Panc1 (cell line): Measurements from ENCODE around the gene ZBTB7A.

Experiments used
- TF ChIP-seq, protein P1 (sequence below): fragments of 450-650 bp; IDR thresholded peaks from 2 replicates; pipeline ENCODE4 v1.5.1; 2017; ENCODE audit warnings: mild to moderate bottlenecking
- TF ChIP-seq, protein P2 (sequence below), 2 experiments: IDR thresholded peaks; 2 replicates each; pipeline ENCODE4 v1.6.1; 2011 to 2012; ENCODE audit warnings: low read depth in 2 of 2, control low read depth in 1 of 2, low read length in 1 of 2, mild to moderate bottlenecking in 1 of 2, moderate library complexity in 1 of 2; ENCODE audit not compliant: insufficient read depth in 1 of 2

DNA sequence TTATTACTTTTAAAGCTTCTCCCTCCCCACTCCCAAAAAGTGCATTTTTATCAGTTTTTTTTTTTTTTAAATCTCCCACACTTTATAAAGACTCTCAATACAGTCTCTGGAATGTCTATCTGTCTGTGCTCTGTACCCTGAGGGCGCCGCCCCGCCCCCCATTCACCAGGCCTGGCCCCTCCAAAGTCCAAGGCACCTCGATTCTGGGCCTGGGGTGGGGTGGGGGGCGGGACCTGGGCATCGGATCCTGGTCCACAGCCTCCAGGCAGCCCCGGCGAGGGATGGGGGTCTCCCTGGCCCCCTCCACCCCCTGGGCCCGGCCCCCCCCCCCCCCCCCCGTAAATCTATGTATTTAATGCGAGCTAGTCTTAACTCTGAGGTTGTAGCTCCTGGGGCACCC lies 23.3 kb downstream of the ZBTB7A start:
- TF ChIP-seq, protein P1, sequence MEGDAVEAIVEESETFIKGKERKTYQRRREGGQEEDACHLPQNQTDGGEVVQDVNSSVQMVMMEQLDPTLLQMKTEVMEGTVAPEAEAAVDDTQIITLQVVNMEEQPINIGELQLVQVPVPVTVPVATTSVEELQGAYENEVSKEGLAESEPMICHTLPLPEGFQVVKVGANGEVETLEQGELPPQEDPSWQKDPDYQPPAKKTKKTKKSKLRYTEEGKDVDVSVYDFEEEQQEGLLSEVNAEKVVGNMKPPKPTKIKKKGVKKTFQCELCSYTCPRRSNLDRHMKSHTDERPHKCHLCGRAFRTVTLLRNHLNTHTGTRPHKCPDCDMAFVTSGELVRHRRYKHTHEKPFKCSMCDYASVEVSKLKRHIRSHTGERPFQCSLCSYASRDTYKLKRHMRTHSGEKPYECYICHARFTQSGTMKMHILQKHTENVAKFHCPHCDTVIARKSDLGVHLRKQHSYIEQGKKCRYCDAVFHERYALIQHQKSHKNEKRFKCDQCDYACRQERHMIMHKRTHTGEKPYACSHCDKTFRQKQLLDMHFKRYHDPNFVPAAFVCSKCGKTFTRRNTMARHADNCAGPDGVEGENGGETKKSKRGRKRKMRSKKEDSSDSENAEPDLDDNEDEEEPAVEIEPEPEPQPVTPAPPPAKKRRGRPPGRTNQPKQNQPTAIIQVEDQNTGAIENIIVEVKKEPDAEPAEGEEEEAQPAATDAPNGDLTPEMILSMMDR = no peak
- TF ChIP-seq, protein P2, sequence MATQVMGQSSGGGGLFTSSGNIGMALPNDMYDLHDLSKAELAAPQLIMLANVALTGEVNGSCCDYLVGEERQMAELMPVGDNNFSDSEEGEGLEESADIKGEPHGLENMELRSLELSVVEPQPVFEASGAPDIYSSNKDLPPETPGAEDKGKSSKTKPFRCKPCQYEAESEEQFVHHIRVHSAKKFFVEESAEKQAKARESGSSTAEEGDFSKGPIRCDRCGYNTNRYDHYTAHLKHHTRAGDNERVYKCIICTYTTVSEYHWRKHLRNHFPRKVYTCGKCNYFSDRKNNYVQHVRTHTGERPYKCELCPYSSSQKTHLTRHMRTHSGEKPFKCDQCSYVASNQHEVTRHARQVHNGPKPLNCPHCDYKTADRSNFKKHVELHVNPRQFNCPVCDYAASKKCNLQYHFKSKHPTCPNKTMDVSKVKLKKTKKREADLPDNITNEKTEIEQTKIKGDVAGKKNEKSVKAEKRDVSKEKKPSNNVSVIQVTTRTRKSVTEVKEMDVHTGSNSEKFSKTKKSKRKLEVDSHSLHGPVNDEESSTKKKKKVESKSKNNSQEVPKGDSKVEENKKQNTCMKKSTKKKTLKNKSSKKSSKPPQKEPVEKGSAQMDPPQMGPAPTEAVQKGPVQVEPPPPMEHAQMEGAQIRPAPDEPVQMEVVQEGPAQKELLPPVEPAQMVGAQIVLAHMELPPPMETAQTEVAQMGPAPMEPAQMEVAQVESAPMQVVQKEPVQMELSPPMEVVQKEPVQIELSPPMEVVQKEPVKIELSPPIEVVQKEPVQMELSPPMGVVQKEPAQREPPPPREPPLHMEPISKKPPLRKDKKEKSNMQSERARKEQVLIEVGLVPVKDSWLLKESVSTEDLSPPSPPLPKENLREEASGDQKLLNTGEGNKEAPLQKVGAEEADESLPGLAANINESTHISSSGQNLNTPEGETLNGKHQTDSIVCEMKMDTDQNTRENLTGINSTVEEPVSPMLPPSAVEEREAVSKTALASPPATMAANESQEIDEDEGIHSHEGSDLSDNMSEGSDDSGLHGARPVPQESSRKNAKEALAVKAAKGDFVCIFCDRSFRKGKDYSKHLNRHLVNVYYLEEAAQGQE (IDR thresholded peaks at IDR 0.05; ENCODE audit: insufficient read depth in 1 of 2, low read depth in 2 of 2, low read length in 1 of 2) = no peak
